ENCODE measurements around the gene PNMA8B. TPM values are rescaled to one million over a fixed set of nuclear protein-coding genes. Genes with fewer than 3 reads are reported as not detected.

The PNMA8B gene
- 1 to 10 TPM; 3.1 to 5.9 TPM for total RNA-seq
- 3.3 TPM for polyA plus RNA-seq (2013, experiment 1 of 2)
- polyA plus RNA-seq (2013, experiment 2 of 2), result 2.6 TPM
- long read RNA-seq, experiment 1, full-length matches to known transcripts, result 3 of 3 reads
- long read RNA-seq, experiment 1, partial matches to known transcripts, result 0 of 3 reads
- long read RNA-seq, experiment 1, other reads (novel, unspliced or antisense), result 0 of 3 reads
- long read RNA-seq, experiment 2, full-length matches to known transcripts, result 20 of 20 reads
- long read RNA-seq, experiment 2, partial matches to known transcripts, result 0 of 20 reads
- long read RNA-seq, experiment 2, other reads (novel, unspliced or antisense), result 0 of 20 reads
- long read RNA-seq, experiment 3, full-length matches to known transcripts, result 4 of 4 reads
- long read RNA-seq, experiment 3, partial matches to known transcripts, result 0 of 4 reads
- long read RNA-seq, experiment 3, other reads (novel, unspliced or antisense), result 0 of 4 reads
- long read RNA-seq, experiment 4, result 0 reads

- peaks cover 38% of the 10 kb centered on the region for H3K27me3 ChIP-seq (ENCODE audit: control insufficient read depth, insufficient read depth, low read length, poor library complexity, severe bottlenecking)
- Mint-ChIP-seq H3K36me3 (ENCODE audit: low read depth) (peaks cover 7% of the 10 kb centered on the region), H3K4me3 (peak within 1 kb of the TSS; percentile 46), H3K9me3 (no peaks in the 10 kb centered on the region), H3K27ac (no peak within 1 kb of the TSS), H3K27me3 (ENCODE audit: insufficient read depth) (peaks cover 45% of the 10 kb centered on the region), H3K4me1 (no peaks in the 10 kb centered on the region)
- H3K36me3 ChIP-seq (ENCODE audit: control insufficient read depth, insufficient read depth, low read length), result no peaks in the 10 kb centered on the region
- TF ChIP-seq, protein P1, sequence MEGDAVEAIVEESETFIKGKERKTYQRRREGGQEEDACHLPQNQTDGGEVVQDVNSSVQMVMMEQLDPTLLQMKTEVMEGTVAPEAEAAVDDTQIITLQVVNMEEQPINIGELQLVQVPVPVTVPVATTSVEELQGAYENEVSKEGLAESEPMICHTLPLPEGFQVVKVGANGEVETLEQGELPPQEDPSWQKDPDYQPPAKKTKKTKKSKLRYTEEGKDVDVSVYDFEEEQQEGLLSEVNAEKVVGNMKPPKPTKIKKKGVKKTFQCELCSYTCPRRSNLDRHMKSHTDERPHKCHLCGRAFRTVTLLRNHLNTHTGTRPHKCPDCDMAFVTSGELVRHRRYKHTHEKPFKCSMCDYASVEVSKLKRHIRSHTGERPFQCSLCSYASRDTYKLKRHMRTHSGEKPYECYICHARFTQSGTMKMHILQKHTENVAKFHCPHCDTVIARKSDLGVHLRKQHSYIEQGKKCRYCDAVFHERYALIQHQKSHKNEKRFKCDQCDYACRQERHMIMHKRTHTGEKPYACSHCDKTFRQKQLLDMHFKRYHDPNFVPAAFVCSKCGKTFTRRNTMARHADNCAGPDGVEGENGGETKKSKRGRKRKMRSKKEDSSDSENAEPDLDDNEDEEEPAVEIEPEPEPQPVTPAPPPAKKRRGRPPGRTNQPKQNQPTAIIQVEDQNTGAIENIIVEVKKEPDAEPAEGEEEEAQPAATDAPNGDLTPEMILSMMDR (conservative IDR thresholded peaks at IDR 0.05), result no peak
- peak within 1 kb of the TSS; percentile 73 for H3K4me3 ChIP-seq (ENCODE audit: low read length)
- H3K9ac ChIP-seq (ENCODE audit: extremely low read depth, low read length, poor library complexity, severe bottlenecking), result no peak within 1 kb of the TSS
- no peaks in the 10 kb centered on the region for H3K4me1 ChIP-seq (ENCODE audit: control insufficient read depth, insufficient read depth, low read length)
- DNase-seq, result peak; percentile 97
- H3K9me3 ChIP-seq (ENCODE audit: control insufficient read depth, low read length), result no peaks in the 10 kb centered on the region
- no peak within 1 kb of the TSS for H3K27ac ChIP-seq (ENCODE audit: low read depth, low read length)
- 1 to 2% methylated on average over 13 to 29 of the region's 29 CpGs for WGBS, 2 experiments (ENCODE audit: insufficient coverage in 1 of 2, insufficient read length in 1 of 2)
These were observed at the start of gene PNMA8B for GRCh38 chr19:46495786-46496099. Gene PNMA8B, minus strand, starts transcription at chr19:46495867. Its CDS starts 402 bp downstream, at chr19:46495465.

- Mint-ChIP-seq H3K9me3 (peaks cover 8% of the 10 kb centered on the region), H3K4me1 (peaks cover 4% of the 10 kb centered on the region), H3K27me3 (ENCODE audit: insufficient read depth) (peaks cover 4% of the 10 kb centered on the region), H3K27ac (no peak overlapping the region), H3K4me3 (no peak overlapping the region), H3K36me3 (ENCODE audit: low read depth) (no peaks in the 10 kb centered on the region)
- Histone ChIP-seq H3K9me3 (ENCODE audit: control insufficient read depth, low read length) (peaks cover under 1% of the 10 kb centered on the region), H3K27ac (ENCODE audit: low read depth, low read length) (no peak overlapping the region), H3K4me3 (ENCODE audit: low read length) (no peak overlapping the region), H3K27me3 (ENCODE audit: control insufficient read depth, insufficient read depth, low read length, poor library complexity, severe bottlenecking) (no peaks in the 10 kb centered on the region), H3K36me3 (ENCODE audit: control insufficient read depth, insufficient read depth, low read length) (no peaks in the 10 kb centered on the region), H3K4me1 (ENCODE audit: control insufficient read depth, insufficient read depth, low read length) (no peaks in the 10 kb centered on the region), H3K9ac (ENCODE audit: extremely low read depth, low read length, poor library complexity, severe bottlenecking) (no peak overlapping the region)
- no peak for DNase-seq
- TF ChIP-seq, protein P1 (conservative IDR thresholded peaks at IDR 0.05), result no peak
- 91 to 97% methylated on average over 3 to 5 of the region's 5 CpGs for WGBS, 2 experiments (ENCODE audit: insufficient coverage in 1 of 2, insufficient read length in 1 of 2)
These were observed 49.0 kb upstream of the PNMA8B start for GRCh38 chr19:46544651-46545050.

GRCh38 chr19:46542428-46543230, 47.0 kb upstream of the PNMA8B start:
- Mint-ChIP-seq H3K27ac (no peak overlapping the region), H3K27me3 (ENCODE audit: insufficient read depth) (peaks cover 2% of the 10 kb centered on the region), H3K4me1 (peaks cover 4% of the 10 kb centered on the region), H3K4me3 (no peak overlapping the region), H3K36me3 (ENCODE audit: low read depth) (no peaks in the 10 kb centered on the region), H3K9me3 (no peaks in the 10 kb centered on the region)
- no peaks in the 10 kb centered on the region for H3K4me1 ChIP-seq (ENCODE audit: control insufficient read depth, insufficient read depth, low read length)
- TF ChIP-seq, protein P1 (conservative IDR thresholded peaks at IDR 0.05), result peak; percentile 96
- no peak overlapping the region for H3K27ac ChIP-seq (ENCODE audit: low read depth, low read length)
- H3K27me3 ChIP-seq (ENCODE audit: control insufficient read depth, insufficient read depth, low read length, poor library complexity, severe bottlenecking), result no peaks in the 10 kb centered on the region
- no peak overlapping the region for H3K4me3 ChIP-seq (ENCODE audit: low read length)
- DNase-seq, result peak; percentile 95
- H3K36me3 ChIP-seq (ENCODE audit: control insufficient read depth, insufficient read depth, low read length), result no peaks in the 10 kb centered on the region
- whole genome bisulfite sequencing, 2 experiments (ENCODE audit: insufficient coverage in 1 of 2, insufficient read length in 1 of 2), result 39 to 45% methylated on average over 12 to 15 of the region's 15 CpGs
- no peaks in the 10 kb centered on the region for H3K9me3 ChIP-seq (ENCODE audit: control insufficient read depth, low read length)
- no peak overlapping the region for H3K9ac ChIP-seq (ENCODE audit: extremely low read depth, low read length, poor library complexity, severe bottlenecking)
